ENCODE data around the gene TMEM221. TPM values are rescaled to one million over a fixed set of nuclear protein-coding genes. Genes with fewer than 3 reads are reported as not detected.

Gene TMEM221
- total and polyA plus RNA-seq, 8 donors, result 1.6 to 2.6 (median 2.0) TPM; not detected in 2

DNA sequence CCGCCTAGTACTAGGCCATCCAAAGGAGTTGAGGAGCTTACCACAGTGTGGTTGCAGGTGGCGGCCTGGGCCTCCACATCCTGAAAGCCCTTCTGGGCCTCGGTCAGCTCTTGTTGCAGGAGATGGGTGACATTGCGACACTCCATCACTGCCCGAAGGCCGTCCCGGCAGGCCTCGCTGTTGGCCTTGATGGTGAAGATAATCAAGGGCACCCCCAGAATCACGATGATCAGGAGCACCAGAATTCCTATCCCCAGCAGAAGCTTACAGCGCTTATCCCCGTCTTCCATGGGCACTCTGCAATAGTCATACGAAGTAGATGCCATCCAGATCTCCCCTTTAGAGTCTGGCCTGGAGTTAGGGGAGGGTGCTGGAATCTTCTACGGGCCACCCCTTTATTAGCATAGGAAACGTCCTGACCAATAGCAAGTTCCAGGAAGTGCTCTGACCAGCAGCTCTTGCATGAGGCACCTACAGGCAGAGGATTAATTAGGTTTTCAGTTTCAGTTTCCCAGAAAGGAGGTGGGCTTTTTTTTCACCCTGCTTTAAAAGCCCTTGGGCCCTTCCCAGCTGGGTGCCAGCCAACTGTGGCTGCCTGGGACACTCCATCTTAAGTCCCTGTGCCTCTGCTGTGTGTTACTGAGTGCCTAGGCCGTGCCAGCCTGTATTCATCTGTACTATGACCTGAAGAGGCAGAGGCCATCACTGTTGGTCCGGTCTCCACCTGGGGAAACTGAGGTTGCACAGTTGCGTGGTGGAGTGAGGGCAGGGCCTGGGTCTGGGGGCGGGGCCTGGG lies 43.0 kb downstream of the TMEM221 start, which contains the start of gene BST2:
Gene BST2 (minus strand): TSS at position 381 of the 796 bp plus-strand sequence. CDS start 55 bp downstream, at position 326.
- ATAC-seq (peak; percentile 94), DNase-seq (peak in 2 of 4 donors; percentile 59 to 87)
- Histone ChIP-seq H3K27me3 (no peaks in the 10 kb centered on the region), H3K27ac (peak within 1 kb of the TSS; percentile 86 to 89), H3K4me1 (peaks cover 0 to 52% of the 10 kb centered on the region in 2 donors), H3K36me3 (peaks cover 0 to 21% of the 10 kb centered on the region in 2 donors), H3K4me3 (peak within 1 kb of the TSS; percentile 21 to 66), H3K9me3 (no peaks in the 10 kb centered on the region)
- TF ChIP-seq, protein P1, sequence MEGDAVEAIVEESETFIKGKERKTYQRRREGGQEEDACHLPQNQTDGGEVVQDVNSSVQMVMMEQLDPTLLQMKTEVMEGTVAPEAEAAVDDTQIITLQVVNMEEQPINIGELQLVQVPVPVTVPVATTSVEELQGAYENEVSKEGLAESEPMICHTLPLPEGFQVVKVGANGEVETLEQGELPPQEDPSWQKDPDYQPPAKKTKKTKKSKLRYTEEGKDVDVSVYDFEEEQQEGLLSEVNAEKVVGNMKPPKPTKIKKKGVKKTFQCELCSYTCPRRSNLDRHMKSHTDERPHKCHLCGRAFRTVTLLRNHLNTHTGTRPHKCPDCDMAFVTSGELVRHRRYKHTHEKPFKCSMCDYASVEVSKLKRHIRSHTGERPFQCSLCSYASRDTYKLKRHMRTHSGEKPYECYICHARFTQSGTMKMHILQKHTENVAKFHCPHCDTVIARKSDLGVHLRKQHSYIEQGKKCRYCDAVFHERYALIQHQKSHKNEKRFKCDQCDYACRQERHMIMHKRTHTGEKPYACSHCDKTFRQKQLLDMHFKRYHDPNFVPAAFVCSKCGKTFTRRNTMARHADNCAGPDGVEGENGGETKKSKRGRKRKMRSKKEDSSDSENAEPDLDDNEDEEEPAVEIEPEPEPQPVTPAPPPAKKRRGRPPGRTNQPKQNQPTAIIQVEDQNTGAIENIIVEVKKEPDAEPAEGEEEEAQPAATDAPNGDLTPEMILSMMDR (IDR thresholded peaks at IDR 0.05), result no peak
- intact Hi-C loops (cut with DNase I), result no loop called here

- intact Hi-C loops (cut with DNase I), result no loop called here
- no peaks in the 10 kb centered on the region for H3K27me3 ChIP-seq
- H3K27ac ChIP-seq, result peak overlapping the region; percentile 86 to 89
- TF ChIP-seq, protein P1 (IDR thresholded peaks at IDR 0.05), result no peak
- peaks cover 0 to 52% of the 10 kb centered on the region in 2 donors for H3K4me1 ChIP-seq
- peak overlapping the region; percentile 21 to 66 for H3K4me3 ChIP-seq
- peaks cover 0 to 28% of the 10 kb centered on the region in 2 donors for H3K36me3 ChIP-seq
- ATAC-seq (no peak), DNase-seq (no peak)
- H3K9me3 ChIP-seq, result no peaks in the 10 kb centered on the region
Measured at GRCh38 chr19:17404621-17405249, 43.7 kb downstream of the TMEM221 start.

GRCh38 chr19:17404015-17404414 lies 44.5 kb downstream of the TMEM221 start:
- Histone ChIP-seq H3K27me3 (no peaks in the 10 kb centered on the region), H3K4me1 (peaks cover 0 to 52% of the 10 kb centered on the region in 2 donors), H3K4me3 (peak overlapping the region; percentile 5 to 66), H3K27ac (peak overlapping the region in 1 of 2 donors; percentile 86), H3K9me3 (no peaks in the 10 kb centered on the region), H3K36me3 (peaks cover 0 to 33% of the 10 kb centered on the region in 2 donors)
- ATAC-seq (no peak), DNase-seq (no peak)
- TF ChIP-seq, protein P1 (IDR thresholded peaks at IDR 0.05), result no peak
- intact Hi-C loops (cut with DNase I), result no loop called here

DNA sequence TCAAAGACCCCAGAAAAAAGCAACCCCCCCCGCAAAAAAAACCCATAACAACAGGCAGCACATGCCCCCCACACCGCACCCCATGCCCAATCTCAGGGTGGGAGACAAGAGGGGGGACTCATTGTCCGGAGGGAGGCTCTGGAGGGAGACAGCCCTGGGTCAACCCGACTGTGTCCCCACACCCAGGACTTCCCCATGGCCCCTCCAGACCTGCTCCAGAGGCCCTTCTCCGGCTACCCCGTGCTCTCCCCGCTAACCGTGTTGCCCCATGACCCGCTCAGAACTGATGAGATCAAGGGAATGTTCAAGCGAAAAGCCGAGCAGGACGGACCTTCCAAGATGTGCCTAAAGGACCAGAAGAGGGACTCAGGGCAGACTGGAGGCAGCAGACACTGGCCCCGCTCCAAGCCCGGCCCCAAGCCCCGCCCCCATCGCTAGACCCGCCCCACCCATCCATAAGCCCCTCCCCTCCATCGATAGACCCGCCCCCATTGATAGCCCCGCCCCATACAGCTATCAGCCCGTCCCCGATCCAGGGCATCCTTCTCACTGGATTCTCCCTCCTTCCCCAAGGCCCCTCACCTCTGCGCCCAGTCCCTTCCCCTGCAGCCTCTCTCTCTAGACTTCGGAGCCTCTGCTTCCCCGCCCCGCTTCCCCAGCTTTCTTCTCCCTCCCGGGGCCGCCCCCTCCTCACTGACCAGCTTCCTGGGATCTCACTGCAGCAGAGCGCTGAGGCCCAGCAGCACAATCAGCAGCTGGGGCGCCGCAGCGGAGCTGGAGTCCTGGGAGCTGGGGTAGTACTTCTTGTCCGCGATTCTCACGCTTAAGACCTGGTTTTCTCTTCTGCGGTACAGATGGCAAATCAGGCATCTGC lies 45.2 kb downstream of the TMEM221 start:
- peaks cover 0 to 40% of the 10 kb centered on the region in 2 donors for H3K36me3 ChIP-seq
- TF ChIP-seq, protein P1 (IDR thresholded peaks at IDR 0.05), result no peak
- DNase-seq, result no peak
- peak overlapping the region in 1 of 2 donors; percentile 86 for H3K27ac ChIP-seq
- H3K9me3 ChIP-seq, result no peaks in the 10 kb centered on the region
- no peaks in the 10 kb centered on the region for H3K27me3 ChIP-seq
- peak overlapping the region; percentile 5 to 66 for H3K4me3 ChIP-seq
- intact Hi-C loops (cut with DNase I), result no loop called here
- ATAC-seq, result peak; percentile 4
- H3K4me1 ChIP-seq, result peaks cover 0 to 47% of the 10 kb centered on the region in 2 donors
